HepG2 (cell line): ENCODE results near the gene SLC9A1.

Experiments
- EZH2 ChIP-seq: conservative IDR thresholded peaks from 2 replicates; pipeline ENCODE4 v1.6.1; 2012; ENCODE audit warnings: mild to moderate bottlenecking, low read depth, low read length, moderate library complexity
- MEIS1 ChIP-seq: sonication (generic); formaldehyde crosslinking; IDR thresholded peaks from 2 replicates; pipeline ENCODE4 v1.9.0; 2021; ENCODE audit warnings: mild to moderate bottlenecking, missing genetic modification reagents, moderate library complexity, borderline replicate concordance
- ZFP36 ChIP-seq: fragments of 150-350 bp; IDR thresholded peaks from 2 replicates; pipeline ENCODE4 v1.6.1; 2018; ENCODE audit warnings: borderline replicate concordance, low read length, low read depth; ENCODE audit not compliant: partially characterized antibody
- ZNF335 ChIP-seq: sonication (generic); formaldehyde crosslinking; IDR thresholded peaks from 2 replicates; pipeline ENCODE4 v1.4.0; 2020; ENCODE audit warnings: missing genetic modification reagents
- TF ChIP-seq, protein P1 (sequence below), 2 experiments: IDR thresholded peaks; 2 replicates each; pipeline ENCODE4 v1.6.1; 2011 to 2012; ENCODE audit warnings: low read length in 2 of 2, borderline replicate concordance in 1 of 2, low read depth in 1 of 2, mild to moderate bottlenecking in 1 of 2, moderate library complexity in 1 of 2
- TF ChIP-seq, protein P2 (sequence below): sonication (generic); formaldehyde crosslinking; IDR thresholded peaks from 2 replicates; pipeline ENCODE4 v1.4.0; 2020; ENCODE audit warnings: missing genetic modification reagents
- TF ChIP-seq, protein P3 (sequence below): sonication (generic); formaldehyde crosslinking; IDR thresholded peaks from 2 replicates; pipeline ENCODE4 v1.5.0; 2020; ENCODE audit warnings: missing genetic modification reagents, mild to moderate bottlenecking, borderline replicate concordance

DNA sequence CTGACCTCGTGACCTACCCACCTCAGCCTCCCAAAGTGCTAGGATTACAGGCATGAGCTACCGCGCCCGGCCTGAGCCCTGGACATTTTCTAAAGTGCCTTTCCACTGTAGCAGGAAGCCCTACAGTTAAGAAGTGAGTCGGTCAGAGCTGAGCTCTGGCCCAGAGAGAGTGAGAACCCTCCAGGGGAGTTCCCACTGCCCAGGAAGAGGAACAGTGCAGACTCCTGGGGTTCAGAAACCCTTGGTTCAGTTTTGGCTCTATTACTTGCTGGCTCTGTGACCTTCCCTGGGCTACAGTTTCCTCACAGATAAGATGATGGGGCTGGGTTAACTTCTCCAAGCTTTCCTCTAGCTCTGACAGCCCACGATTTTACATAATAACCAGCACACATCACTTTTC lies 20.9 kb downstream of the SLC9A1 start:
- no peak for TF ChIP-seq ZFP36
- TF ChIP-seq, protein P1, sequence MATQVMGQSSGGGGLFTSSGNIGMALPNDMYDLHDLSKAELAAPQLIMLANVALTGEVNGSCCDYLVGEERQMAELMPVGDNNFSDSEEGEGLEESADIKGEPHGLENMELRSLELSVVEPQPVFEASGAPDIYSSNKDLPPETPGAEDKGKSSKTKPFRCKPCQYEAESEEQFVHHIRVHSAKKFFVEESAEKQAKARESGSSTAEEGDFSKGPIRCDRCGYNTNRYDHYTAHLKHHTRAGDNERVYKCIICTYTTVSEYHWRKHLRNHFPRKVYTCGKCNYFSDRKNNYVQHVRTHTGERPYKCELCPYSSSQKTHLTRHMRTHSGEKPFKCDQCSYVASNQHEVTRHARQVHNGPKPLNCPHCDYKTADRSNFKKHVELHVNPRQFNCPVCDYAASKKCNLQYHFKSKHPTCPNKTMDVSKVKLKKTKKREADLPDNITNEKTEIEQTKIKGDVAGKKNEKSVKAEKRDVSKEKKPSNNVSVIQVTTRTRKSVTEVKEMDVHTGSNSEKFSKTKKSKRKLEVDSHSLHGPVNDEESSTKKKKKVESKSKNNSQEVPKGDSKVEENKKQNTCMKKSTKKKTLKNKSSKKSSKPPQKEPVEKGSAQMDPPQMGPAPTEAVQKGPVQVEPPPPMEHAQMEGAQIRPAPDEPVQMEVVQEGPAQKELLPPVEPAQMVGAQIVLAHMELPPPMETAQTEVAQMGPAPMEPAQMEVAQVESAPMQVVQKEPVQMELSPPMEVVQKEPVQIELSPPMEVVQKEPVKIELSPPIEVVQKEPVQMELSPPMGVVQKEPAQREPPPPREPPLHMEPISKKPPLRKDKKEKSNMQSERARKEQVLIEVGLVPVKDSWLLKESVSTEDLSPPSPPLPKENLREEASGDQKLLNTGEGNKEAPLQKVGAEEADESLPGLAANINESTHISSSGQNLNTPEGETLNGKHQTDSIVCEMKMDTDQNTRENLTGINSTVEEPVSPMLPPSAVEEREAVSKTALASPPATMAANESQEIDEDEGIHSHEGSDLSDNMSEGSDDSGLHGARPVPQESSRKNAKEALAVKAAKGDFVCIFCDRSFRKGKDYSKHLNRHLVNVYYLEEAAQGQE (IDR thresholded peaks at IDR 0.05; ENCODE audit: borderline replicate concordance in 1 of 2, low read depth in 1 of 2, low read length in 2 of 2) = no peak
- no peak for TF ChIP-seq MEIS1 (CRISPR knock-in tag)
- TF ChIP-seq, protein P2, sequence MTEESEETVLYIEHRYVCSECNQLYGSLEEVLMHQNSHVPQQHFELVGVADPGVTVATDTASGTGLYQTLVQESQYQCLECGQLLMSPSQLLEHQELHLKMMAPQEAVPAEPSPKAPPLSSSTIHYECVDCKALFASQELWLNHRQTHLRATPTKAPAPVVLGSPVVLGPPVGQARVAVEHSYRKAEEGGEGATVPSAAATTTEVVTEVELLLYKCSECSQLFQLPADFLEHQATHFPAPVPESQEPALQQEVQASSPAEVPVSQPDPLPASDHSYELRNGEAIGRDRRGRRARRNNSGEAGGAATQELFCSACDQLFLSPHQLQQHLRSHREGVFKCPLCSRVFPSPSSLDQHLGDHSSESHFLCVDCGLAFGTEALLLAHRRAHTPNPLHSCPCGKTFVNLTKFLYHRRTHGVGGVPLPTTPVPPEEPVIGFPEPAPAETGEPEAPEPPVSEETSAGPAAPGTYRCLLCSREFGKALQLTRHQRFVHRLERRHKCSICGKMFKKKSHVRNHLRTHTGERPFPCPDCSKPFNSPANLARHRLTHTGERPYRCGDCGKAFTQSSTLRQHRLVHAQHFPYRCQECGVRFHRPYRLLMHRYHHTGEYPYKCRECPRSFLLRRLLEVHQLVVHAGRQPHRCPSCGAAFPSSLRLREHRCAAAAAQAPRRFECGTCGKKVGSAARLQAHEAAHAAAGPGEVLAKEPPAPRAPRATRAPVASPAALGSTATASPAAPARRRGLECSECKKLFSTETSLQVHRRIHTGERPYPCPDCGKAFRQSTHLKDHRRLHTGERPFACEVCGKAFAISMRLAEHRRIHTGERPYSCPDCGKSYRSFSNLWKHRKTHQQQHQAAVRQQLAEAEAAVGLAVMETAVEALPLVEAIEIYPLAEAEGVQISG (CRISPR knock-in tag) = no peak
- TF ChIP-seq, protein P3, sequence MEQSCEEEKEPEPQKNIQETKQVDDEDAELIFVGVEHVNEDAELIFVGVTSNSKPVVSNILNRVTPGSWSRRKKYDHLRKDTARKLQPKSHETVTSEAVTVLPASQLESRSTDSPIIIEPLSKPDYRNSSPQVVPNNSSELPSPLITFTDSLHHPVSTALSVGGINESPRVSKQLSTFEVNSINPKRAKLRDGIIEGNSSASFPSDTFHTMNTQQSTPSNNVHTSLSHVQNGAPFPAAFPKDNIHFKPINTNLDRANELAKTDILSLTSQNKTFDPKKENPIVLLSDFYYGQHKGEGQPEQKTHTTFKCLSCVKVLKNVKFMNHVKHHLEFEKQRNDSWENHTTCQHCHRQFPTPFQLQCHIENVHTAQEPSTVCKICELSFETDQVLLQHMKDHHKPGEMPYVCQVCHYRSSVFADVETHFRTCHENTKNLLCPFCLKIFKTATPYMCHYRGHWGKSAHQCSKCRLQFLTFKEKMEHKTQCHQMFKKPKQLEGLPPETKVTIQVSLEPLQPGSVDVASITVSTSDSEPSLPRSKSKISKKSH (CRISPR knock-in tag) = no peak
- no peak for TF ChIP-seq ZNF335 (CRISPR knock-in tag)
- TF ChIP-seq EZH2 = no peak
